PC-3 (cell line): Measurements from ENCODE around the gene KCNH3. TPM values are rescaled to one million over a fixed set of nuclear protein-coding genes. Genes with fewer than 3 reads are reported as not detected.

Source experiments
- ATAC-seq: fragments of 200-7000 bp; cut with Tn5 transposase; 2 replicates; pipeline ENCODE4 v1.9.1; 2020; ENCODE audit warnings: mild to moderate bottlenecking, moderate library complexity
- BruUV-seq: library from RNA; stranded (reverse); fragments of 400-500 nt; replicated peaks from 2 replicates; lab custom pipeline; 2021; lab: Mats Ljungman, UMichigan
- CTCF ChIA-PET: fragments of 300-600 bp; sonication (Branson Sonifier 250); formaldehyde crosslinking; loops from one replicate; lab custom pipeline; 2022; ENCODE audit warnings: antibody characterized with exemption; lab: Charles Lee
- POLR2A ChIA-PET: fragments of 300-600 bp; sonication (Branson Sonifier 250); formaldehyde crosslinking; loops from one replicate; lab custom pipeline; 2022; ENCODE audit warnings: antibody characterized with exemption; ENCODE audit not compliant: unreplicated experiment; lab: Charles Lee
- DNase-seq: peaks from one replicate; pipeline ENCODE4 v3.0.0-alpha.2; 2015
- H2AFZ ChIP-seq: fragments of 300-600 bp; sonication (generic); 2 replicates; pipeline ENCODE4 v1.6.0; 2016; ENCODE audit warnings: antibody characterized with exemption, low read length
- H3F3A ChIP-seq: fragments of 300-600 bp; sonication (generic); one replicate; pipeline ENCODE4 v1.6.0; 2017; ENCODE audit warnings: antibody characterized with exemption, low read length, control low read depth, mild to moderate bottlenecking; ENCODE audit not compliant: unreplicated experiment
- H3K27ac ChIP-seq: fragments of 300-600 bp; sonication (generic); 2 replicates; pipeline ENCODE4 v1.5.1; 2016; ENCODE audit warnings: mild to moderate bottlenecking, low read length
- H3K27me3 ChIP-seq: fragments of 300-600 bp; sonication (generic); 2 replicates; pipeline ENCODE4 v1.6.1; 2016; ENCODE audit warnings: low read length, mixed read lengths
- H3K36me3 ChIP-seq: fragments of 300-600 bp; sonication (generic); 2 replicates; pipeline ENCODE4 v1.6.1; 2016; ENCODE audit warnings: low read depth, mixed run types, low read length, mixed read lengths
- H3K4me1 ChIP-seq: fragments of 300-600 bp; sonication (generic); 2 replicates; pipeline ENCODE4 v1.5.1; 2016; ENCODE audit warnings: low read length; ENCODE audit not compliant: insufficient read depth
- H3K4me2 ChIP-seq: fragments of 300-600 bp; sonication (generic); 2 replicates; pipeline ENCODE4 v1.6.0; 2016; ENCODE audit warnings: low read length
- H3K4me3 ChIP-seq: fragments of 300-600 bp; sonication (generic); 2 replicates; pipeline ENCODE4 v1.5.1; 2016; ENCODE audit warnings: mild to moderate bottlenecking, low read length, mixed read lengths
- H3K79me2 ChIP-seq: fragments of 300-600 bp; sonication (generic); 2 replicates; pipeline ENCODE4 v1.6.1; 2017; ENCODE audit warnings: low read length, mixed read lengths
- H3K9ac ChIP-seq: fragments of 300-600 bp; sonication (generic); 2 replicates; pipeline ENCODE4 v1.6.0; 2016; ENCODE audit warnings: mild to moderate bottlenecking, low read length
- H3K9me2 ChIP-seq: fragments of 300-600 bp; sonication (generic); replicated peaks from 2 replicates; pipeline ENCODE4 v1.6.1; 2016; ENCODE audit warnings: mixed run types, low read length, mixed read lengths
- H3K9me3 ChIP-seq: fragments of 300-600 bp; sonication (generic); 2 replicates; pipeline ENCODE4 v1.6.1; 2016; ENCODE audit warnings: low read length, mixed read lengths
- H4K20me1 ChIP-seq: fragments of 300-600 bp; sonication (generic); 2 replicates; pipeline ENCODE4 v1.6.1; 2016; ENCODE audit warnings: low read length, mixed read lengths
- CTCF ChIP-seq: fragments of 300-600 bp; sonication (generic); conservative IDR thresholded peaks from 2 replicates; pipeline ENCODE4 v1.5.1; 2017; ENCODE audit warnings: antibody characterized with exemption, low read depth, mild to moderate bottlenecking, low read length
- EZH2 ChIP-seq: fragments of 300-600 bp; sonication (generic); IDR thresholded peaks from one replicate; pipeline ENCODE4 v1.6.1; 2017; ENCODE audit warnings: antibody characterized with exemption, mild to moderate bottlenecking, low read length; ENCODE audit not compliant: unreplicated experiment
- EZH2phosphoT487 ChIP-seq: fragments of 300-600 bp; sonication (generic); IDR thresholded peaks from 2 replicates; pipeline ENCODE4 v1.6.1; 2018; ENCODE audit warnings: mild to moderate bottlenecking, antibody characterized with exemption, low read length, borderline replicate concordance
- intact Hi-C: fragments of 100-400 bp; cut with micrococcal nuclease; formaldehyde crosslinking; loops from 2 replicates; pipeline ENCODE4 v1.9.0; 2023
- total RNA-seq: library from RNA; depleted of rRNA; stranded (reverse); fragments of >200 nt; gene quantifications from 2 replicates; pipeline ENCODE4 v1.2.3, GENCODE V29; 2014

KCNH3 gene
- total RNA-seq, 1 experiment from 2014 or later, result 0.07 TPM

- Histone ChIP-seq H3K36me3 (peaks cover 22% of the 10 kb centered on the region), H3K4me3 (no peak overlapping the region), H3K27ac (no peak overlapping the region), H2AFZ (no peak overlapping the region), H3K9me3 (no peaks in the 10 kb centered on the region), H3K4me1 (no peaks in the 10 kb centered on the region), H3K4me2 (no peak overlapping the region), H3K9me2 (no peaks in the 10 kb centered on the region), H4K20me1 (no peaks in the 10 kb centered on the region), H3F3A (no peaks in the 10 kb centered on the region), H3K27me3 (no peaks in the 10 kb centered on the region), H3K9ac (no peak overlapping the region), H3K79me2 (no peaks in the 10 kb centered on the region)
- ChIA-PET POLR2A (no interaction called here), CTCF (no interaction called here)
- intact Hi-C loops, result no loop called here
- BruUV-seq, result no TSS peak
- no peak for TF ChIP-seq EZH2phosphoT487
- TF ChIP-seq CTCF, result no peak
- TF ChIP-seq EZH2, result no peak
- no peak for DNase-seq
- no peak for ATAC-seq
Measured at GRCh38 chr12:49559011-49559675, 20.3 kb downstream of the KCNH3 start.

DNA sequence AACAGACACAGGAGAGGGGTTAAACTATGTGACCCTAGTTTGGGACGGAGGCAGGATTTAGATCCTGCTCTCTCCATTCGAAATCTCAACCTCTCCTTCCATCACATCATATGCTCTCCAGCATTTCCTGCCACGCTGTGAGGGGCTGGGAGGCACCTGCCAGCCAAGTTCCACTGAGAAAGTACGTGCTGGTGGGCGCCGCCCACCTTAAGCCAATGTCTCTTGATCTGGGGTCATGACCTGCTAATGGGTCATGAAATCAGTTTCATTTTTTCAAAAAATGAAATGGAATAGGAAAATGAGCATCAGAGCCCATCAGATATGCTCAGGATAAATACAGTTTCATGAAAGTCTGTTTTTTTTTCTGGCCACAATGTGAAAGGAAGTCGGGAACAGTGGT is 21.9 kb downstream of the KCNH3 start:
- CTCF ChIA-PET, result no interaction called here

More for the DNA sequence above, 21.9 kb downstream of the KCNH3 start:
- H3K4me1 ChIP-seq, result no peaks in the 10 kb centered on the region
- H3F3A ChIP-seq, result no peaks in the 10 kb centered on the region
- ATAC-seq (no peak), DNase-seq (no peak)
- no peaks in the 10 kb centered on the region for H4K20me1 ChIP-seq
- no peaks in the 10 kb centered on the region for H3K27me3 ChIP-seq
- no peaks in the 10 kb centered on the region for H3K9me2 ChIP-seq
- no peak for TF ChIP-seq EZH2phosphoT487
- no peak for TF ChIP-seq CTCF
- TF ChIP-seq EZH2, result no peak
- no peak overlapping the region for H3K4me3 ChIP-seq
- peaks cover 26% of the 10 kb centered on the region for H3K36me3 ChIP-seq
- BruUV-seq, result no TSS peak
- POLR2A ChIA-PET, result no interaction called here
- H2AFZ ChIP-seq, result no peak overlapping the region
- intact Hi-C loops, result no loop called here
- no peak overlapping the region for H3K27ac ChIP-seq
- 0 out of 2 replicates have a peak, but pooled peaks cover 4% of the 10 kb centered on the region for H3K79me2 ChIP-seq
- no peak overlapping the region for H3K9ac ChIP-seq
- H3K4me2 ChIP-seq, result no peak overlapping the region
- no peaks in the 10 kb centered on the region for H3K9me3 ChIP-seq
